Uterus (tissue), 2 donors: ENCODE results near the gene CRYL1.

Experiments
- POLR2A ChIP-seq, 2 donors: fragments of 450-650 bp; IDR thresholded peaks; one replicate each; pipeline ENCODE4 v1.6.1; 2016; ENCODE audit warnings: antibody characterized with exemption in 2 of 2, mild to moderate bottlenecking in 1 of 2, moderate library complexity in 1 of 2
- TF ChIP-seq, protein P1 (sequence below), 4 experiments: fragments of 200-600 bp in 2 of 4; fragments of 450-650 bp in 2 of 4; sonication (generic) in 2 of 4; IDR thresholded peaks; one replicate each; pipeline ENCODE4 v1.5.1; 2016 to 2019; ENCODE audit warnings: antibody characterized with exemption in 4 of 4, mild to moderate bottlenecking in 2 of 4, moderate library complexity in 1 of 4

DNA sequence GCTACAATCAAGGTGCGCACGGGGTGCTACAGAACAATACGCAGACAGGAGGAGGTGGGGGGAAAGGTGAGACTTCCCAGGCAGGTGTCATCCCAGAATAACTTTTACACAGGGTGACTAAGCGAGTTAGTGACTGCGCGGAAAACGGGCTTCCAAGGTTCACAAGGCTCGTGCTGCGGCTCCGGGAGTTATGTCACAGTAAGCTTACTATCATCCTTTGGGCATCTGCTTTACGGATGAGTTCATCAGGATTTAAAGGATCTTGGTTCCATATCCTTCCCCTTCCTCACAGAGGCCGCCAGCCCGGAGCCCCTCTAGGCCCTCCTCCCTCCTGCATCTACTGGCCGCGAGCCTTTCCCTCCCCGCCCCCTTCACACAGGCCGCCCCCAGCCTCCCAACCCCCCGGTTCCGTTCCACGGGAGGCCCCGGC lies 40.8 kb upstream of the CRYL1 start:
- TF ChIP-seq, protein P1, sequence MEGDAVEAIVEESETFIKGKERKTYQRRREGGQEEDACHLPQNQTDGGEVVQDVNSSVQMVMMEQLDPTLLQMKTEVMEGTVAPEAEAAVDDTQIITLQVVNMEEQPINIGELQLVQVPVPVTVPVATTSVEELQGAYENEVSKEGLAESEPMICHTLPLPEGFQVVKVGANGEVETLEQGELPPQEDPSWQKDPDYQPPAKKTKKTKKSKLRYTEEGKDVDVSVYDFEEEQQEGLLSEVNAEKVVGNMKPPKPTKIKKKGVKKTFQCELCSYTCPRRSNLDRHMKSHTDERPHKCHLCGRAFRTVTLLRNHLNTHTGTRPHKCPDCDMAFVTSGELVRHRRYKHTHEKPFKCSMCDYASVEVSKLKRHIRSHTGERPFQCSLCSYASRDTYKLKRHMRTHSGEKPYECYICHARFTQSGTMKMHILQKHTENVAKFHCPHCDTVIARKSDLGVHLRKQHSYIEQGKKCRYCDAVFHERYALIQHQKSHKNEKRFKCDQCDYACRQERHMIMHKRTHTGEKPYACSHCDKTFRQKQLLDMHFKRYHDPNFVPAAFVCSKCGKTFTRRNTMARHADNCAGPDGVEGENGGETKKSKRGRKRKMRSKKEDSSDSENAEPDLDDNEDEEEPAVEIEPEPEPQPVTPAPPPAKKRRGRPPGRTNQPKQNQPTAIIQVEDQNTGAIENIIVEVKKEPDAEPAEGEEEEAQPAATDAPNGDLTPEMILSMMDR (IDR thresholded peaks at IDR 0.05): no peak
- TF ChIP-seq POLR2A (IDR thresholded peaks at IDR 0.05): no peak
